ENCODE results near the gene NT5E.

DNA sequence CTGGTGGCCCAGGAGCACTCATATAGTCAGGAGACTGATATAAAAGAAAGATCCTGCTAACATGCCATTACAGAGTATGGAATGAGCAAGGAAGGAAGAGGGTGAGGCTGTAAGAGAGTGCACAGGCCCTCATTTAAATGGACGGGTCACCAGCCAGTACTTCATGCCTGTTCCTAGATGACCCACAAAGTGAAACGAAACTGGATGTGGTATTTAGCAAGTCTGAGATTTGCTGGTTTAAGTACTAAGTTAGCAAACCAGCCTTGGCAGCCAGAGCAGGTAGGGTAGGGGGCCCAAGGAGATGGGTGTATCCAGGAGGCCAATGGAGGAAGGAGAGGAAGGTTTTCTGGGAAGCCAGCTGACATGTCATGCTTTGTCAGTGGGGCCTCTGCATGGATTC, 15.9 kb downstream of the NT5E start:
- TF ChIP-seq POLR2AphosphoS5 (IDR thresholded peaks at IDR 0.05; ENCODE audit: low read depth, low read length) (no peak), TAF1 (IDR thresholded peaks at IDR 0.05; ENCODE audit: borderline replicate concordance, insufficient read depth, low read length) (no peak)

Data from PFSK-1 (cell line).